ENCODE data around the gene MAGED2.
"Not testable (repeated sequence)": the region's sequence is repeated elsewhere in the genome, so short reads cannot be mapped to it uniquely, and the experiment has no call there.

The MAGED2 gene, protein sequence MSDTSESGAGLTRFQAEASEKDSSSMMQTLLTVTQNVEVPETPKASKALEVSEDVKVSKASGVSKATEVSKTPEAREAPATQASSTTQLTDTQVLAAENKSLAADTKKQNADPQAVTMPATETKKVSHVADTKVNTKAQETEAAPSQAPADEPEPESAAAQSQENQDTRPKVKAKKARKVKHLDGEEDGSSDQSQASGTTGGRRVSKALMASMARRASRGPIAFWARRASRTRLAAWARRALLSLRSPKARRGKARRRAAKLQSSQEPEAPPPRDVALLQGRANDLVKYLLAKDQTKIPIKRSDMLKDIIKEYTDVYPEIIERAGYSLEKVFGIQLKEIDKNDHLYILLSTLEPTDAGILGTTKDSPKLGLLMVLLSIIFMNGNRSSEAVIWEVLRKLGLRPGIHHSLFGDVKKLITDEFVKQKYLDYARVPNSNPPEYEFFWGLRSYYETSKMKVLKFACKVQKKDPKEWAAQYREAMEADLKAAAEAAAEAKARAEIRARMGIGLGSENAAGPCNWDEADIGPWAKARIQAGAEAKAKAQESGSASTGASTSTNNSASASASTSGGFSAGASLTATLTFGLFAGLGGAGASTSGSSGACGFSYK

DNA sequence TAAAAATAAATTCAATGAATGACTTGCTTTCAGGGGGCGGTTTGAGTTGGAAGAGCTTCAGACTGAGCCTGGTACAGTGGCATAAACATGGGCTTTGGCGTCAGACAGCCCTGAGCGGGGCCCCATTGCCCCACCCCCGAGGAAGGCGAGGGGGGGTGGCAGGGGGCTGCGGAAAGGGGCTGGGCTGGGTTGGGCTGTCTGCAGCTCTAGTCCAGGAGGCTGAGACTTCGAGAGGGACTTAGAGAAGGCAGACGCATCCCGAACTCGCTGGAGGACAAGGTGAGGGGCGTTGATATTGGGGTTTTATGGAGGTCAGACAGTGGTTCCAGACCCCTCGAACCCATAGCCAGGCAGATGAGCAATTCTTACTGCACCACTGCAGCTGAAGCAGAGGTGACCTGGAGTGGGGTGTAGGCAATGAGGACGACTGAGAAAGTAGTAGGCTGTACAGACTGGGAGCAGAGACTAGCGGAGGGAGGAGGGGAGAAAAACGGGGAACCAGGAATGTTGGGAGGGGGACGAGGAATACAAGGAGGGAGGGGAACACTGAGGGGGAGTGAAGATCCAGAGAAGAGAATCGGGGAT lies at the start of gene MAGED2:
Gene MAGED2 (plus strand): TSS at position 222 of the 585 bp plus-strand sequence. CDS start 1,587 bp downstream, outside the sequence.
- no peak for FAIRE-seq

DNA sequence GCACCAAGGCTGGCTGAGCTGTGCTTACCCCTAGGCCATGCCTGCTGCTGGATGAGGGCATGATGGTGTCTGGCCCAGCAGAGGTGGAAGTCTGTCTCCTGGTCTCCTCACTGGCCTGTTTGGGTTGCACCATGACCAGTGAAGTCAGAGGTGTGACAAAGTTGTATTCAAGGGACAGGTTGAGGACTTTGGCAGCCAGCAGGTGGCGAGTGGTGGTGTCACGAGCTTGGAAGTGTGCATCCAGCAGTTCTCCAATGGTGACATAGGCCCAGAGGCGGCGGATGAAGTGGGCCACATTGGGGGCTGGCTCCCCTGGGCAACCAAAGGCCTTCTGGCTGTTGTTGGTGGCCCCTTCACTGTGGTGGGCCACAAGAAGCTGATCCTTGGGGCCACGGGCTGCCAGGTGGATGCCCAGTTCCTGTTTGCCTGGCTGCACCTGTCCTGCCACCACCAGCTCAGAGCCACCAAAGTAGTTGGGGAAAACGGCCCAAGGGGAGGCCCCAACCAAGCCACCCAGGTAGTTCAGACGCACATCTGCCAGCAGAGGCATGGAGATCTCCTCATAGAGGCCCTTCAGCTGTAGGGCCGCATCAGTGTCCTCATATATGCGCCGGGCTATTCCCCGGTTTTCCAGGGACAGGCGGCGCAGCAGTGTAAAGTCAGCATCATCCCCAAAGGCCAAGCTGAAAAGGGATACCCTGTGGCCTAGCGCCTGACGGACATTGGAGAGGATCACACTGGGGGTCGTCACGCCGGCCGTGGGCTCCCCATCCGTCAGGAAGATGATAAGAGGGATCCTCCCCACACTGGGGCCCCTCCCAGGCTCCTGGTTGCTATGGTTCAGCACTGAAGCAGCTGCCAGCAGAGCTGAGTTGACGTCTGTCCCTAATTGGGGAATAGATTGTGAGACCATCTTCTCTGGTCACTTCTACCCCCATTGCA lies 49.2 kb upstream of the MAGED2 start:
- no peak for FAIRE-seq

DNA sequence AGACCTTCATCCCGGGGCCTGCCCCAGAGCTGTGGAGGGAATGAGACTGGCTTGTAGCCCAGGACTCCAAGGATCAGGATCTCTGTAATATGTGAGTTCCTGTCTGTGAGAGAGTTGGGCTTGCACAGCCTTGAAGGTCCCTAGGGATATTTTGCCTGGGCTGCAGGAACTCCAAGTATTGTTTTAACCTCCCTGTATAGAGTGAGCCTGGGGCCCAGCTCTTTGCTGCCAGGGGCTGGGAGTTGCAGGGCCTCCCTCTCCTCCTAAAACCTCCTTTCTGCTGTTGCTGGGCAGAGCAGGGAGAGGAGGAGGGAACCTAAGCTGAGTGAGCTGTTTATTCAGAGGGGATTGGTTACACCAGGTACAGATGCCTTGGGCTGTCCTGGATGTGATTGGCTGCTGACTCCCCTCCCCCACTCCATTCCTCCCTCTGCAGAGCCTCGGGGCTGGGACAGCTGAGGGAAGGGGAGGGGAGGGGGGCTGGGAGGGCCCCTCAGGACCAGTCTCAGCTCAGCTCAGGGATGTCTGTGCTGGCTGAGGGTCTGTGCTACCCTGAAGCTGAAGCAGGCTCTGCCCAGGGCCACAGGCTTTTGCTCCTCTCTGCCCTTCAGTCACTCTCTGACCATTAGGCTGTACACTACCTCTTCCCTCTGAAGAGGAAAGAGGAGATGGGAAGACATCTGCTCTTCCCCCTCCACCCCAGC lies 33.0 kb upstream of the MAGED2 start:
- FAIRE-seq: peak; percentile 93

DNA sequence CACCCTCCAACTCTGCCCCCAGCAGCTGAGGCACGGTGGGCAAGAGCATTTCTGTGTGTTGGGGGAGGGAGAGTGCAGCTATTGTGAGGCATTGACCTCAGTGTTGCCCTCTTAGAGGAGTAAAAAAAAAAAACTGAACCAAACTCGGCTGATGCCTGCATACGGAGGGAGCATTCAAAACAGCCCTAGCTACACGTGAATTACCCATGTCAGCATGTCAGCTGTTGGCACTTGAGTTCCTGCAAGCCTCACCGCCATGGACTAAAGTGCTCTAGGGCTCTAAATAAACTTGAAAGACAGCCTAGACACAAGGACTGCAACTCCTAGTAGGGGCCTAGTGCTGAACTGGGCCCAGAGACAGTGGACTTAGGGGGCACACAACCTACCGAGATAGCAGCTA lies 31.5 kb upstream of the MAGED2 start:
- no peak for FAIRE-seq

DNA sequence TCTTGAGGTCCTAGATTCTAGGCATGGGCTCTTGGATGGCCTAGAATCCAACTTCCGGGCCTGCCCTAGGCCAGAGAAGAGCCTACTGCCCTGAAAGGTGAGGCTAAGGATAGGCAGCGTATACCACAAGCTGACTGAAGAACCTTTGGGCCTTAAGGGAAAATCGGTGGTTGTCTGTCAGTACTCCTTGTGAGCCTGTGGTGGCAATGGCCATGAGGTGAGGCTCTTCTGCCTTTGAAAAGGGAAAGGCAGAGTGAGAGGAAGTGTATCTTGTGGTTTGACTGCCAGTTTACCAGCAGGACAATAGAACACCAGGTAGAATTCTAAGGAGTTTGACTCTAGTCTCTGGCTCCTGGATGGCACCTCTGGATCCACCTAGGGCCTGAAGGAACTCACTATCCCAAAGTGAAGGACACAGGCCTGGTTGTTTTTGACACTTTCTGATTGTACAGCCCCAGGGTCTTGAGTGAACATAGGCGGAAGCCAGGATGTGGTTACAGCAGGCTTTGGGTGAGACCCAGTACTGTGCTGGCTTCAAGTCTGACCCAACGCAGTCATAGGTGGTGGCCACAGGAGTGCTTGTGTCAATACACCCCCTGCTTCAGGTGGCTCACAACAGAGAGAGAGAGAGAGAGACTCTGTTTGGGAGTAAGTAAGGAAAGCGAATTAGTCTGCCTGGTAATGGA lies 30.4 kb upstream of the MAGED2 start:
- FAIRE-seq: no peak

DNA sequence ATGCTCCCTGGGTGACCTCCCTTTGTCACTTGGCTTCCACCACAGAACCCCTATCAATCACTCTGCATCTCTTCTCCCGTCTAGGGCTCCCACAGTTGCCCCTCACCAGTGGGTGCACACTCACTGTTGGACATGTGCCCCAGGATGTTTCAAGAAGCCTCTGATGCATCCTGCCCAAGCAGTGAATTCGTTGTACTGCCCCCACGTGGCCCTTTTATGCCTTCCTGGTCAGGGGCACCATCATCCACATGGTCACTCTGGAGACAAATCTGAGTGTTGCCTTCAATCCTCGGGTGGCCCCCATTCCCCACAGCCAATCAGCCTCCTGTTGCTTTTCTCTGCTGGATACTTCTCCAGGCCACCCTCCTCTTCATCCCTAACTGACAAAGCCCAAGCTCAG lies 21.6 kb upstream of the MAGED2 start:
- no peak for FAIRE-seq

DNA sequence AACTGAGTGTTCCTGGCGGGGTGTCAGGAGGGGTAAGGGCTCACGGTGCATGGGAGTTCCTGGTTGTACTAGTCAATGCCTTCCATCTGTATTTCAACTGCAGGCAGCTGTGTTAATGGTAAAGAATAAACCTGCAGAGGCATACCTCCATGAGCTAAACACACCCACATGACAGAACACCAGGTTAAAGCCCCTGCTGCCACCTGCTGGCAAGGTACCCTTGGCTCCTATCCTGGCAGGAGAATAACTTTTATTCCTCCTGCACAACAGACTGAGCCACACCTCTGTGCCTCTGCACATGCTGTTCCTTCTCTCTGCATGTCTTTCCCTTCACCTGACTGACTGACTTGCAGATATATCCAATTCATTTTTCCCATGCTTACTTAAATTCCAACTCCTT lies 20.6 kb upstream of the MAGED2 start:
- FAIRE-seq: no peak

DNA sequence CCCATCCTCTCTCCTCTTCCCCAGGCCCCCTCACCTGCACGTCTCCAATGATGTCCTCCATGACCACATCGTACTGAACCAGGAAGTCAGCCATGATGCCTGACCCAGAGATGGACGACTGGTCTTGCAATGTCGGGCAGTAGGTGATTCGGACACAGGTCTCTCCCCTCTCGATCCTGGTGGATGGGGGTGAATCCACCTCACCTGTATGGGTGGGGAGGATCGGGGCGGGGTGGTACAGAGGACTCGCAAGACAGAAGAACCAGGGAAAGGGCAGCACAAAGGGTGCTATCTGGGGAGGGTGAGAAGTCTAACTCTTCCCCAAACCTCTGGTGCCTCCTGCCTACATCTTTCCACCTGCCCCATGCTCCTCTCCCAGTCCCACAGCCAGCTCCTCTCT lies 19.1 kb upstream of the MAGED2 start:
- FAIRE-seq: no peak

DNA sequence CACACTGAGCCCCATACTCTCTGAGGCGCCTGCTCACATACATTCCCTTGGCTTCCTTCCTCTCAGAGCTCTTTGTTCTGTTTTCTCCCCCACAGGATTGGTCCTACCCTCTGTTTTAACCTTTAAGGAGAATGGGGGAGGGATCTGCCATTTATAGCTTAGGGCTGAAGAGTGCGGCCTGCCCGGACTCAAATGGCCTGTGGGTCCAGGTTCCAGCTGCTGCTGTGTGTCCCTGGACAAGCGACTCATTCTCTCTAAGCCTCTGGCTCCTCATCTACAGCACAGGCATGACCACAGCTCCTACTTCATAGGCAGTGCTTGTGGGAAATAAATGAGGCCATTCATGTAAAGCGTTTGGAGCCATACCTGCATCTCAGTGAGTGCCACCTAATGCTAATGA lies 18.1 kb upstream of the MAGED2 start:
- not testable (repeated sequence) for FAIRE-seq

DNA sequence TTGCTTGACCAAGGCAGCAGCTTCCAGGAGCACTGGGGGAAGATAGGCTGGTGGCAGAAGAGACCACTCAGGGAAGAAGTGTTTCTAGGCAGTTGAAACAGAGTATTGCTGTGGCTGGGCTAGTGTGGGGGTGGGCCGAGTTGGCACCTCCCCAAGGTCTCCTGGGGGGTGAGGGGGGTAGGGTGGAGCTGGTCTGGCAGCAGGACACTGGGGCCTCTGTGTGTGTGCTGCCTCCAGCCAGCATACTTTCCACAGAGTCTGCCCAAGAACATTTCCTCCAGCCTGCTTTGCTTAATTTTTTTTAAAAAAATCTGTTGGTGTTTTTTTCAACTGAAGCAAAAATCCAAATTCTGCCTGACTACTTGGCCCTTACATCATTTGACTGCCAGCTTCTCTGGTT lies 13.5 kb upstream of the MAGED2 start:
- no peak for FAIRE-seq

DNA sequence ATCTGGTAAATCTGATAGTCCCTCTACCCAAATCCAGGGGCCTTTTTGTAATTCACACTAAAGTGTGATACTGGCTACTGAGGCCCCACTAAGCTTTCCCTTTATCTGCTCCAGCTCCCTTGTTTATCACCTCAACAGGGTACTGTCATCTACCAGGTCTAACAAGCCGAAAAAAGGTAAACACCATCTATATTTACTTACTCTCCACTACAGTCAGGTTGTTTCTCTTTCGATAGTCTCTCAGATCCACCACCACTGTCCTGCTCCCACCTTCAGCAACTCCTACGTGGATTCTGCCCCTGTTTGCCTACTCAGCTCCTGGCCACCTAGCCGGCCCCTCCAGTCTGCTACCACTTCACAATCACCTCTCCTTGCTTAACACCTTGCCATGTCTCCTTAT lies 12.8 kb upstream of the MAGED2 start:
- FAIRE-seq: no peak

DNA sequence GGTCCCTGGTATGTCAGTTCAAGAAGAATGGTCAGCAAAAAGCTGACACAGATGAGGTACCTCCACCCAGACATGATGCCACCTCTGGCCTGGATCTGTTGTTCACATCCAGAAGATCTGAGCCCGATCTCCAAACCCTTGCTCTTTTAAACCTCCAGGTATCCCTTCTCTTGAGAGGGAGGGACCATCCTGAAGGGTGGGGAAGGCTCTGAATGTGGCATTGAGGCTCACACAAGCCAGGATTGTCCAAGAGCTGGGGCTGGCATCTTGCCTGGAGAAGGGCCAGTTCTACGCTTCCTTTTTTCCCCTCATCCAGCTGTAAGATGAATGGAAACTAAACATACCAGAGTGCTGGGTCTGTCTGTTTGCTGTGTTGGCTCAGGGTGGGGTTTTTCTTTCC lies 9.4 kb upstream of the MAGED2 start, which contains the start of gene ITIH6:
Gene ITIH6 (minus strand): TSS at position 119 of the 400 bp plus-strand sequence. CDS start 45 bp downstream, at position 74.
- FAIRE-seq: no peak

DNA sequence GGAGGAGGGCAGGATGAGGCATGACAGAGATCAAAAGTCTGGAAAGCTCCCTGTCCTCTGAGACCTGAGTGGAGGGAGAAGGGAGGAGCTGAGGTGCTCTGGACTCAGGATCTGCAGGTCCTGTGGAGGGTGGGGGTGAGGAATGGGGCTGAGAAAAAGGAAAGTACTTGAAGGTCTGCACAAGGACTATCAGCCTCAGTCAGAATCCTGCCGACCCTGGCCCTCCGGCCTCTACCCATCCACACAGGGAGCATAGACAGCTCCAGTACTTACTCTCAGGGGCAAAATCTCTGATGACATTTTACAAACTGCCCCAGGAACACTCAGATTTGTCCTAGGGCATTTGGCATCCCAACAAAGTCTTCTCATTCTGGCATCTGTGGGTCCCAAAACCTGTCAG lies 8.5 kb upstream of the MAGED2 start:
- FAIRE-seq: no peak

DNA sequence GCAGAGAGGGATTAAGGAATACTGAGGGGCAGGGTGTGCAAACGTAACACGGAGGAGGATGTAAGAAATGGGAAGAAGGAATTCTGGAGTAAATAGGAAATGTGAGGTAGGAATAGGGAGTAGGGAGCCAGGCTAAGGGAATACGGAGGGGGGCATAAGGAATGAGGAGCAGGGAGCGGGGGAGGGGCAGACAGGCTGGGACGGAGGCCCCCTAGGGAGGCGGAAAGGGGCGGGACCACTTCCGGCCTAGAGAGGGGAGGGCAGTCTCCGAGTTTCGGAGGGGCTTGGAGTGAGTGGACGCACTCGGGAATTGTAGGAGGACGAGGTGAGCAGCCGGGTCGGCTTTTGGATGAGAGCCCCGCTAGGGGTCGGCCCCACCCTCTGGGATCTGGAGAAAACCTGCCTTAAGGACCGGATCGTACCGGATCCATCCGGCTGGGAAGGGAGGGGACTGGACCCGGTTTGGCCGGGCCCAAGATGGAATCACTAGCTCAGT lies 612 bp downstream of the MAGED2 start:
- FAIRE-seq: no peak

DNA sequence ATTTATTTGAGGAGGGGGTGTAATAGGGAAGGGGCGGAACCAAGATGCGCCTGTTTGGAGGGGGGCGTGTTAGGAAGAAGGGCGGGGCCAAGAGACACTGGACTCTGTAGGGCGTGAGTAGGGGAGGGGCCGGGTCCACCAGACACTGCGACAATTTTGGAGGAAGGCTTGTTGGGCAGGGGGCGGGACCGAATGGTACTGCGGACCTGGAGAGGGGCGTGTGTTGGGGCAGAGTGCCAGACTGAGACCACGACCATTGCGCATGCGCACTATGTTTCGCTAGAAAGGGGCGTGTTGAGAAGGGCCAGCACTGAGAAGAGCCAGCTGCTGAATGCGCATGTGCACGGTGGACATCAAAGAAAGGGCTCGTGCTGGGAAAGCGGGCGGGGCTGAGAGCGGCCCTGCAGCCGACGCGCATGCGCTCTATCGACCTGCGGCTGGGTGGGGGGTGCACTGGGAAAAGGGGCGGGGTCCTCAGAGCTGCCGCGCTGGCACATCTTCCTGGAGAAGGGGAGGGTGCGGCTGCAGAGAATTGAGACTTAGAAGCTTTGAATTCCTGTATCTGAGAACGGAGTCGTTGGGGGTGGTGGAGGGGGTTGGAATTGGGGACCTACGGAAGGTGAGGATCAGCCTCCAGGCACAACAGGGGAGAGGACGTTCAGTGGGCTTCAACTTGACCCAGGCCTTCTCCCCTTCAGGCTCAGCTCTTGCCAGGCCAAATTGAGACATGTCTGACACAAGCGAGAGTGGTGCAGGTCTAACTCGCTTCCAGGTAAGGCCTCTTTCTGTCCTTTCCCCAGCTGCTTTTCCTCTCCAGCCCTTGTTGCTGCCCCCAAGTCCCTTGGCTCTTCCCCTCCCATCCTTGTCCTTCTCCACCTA lies 1.3 kb downstream of the MAGED2 start:
- FAIRE-seq: peak; percentile 80

DNA sequence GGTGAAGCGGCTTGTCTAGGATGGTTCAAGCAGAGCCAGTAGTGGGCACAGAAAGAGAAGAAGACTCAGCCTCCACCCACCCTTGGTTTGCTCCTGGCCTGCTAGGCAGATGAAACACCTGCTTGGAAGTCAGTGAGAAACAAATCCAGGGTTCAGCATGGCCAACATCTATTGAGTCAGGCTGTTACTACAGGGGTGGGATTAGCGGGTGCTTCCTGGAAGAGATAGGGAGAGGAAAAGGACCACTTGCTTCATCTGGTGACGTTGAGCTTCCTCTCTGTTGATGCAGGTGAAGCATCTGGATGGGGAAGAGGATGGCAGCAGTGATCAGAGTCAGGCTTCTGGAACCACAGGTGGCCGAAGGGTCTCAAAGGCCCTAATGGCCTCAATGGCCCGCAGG lies 3.0 kb downstream of the MAGED2 start:
- FAIRE-seq: no peak

DNA sequence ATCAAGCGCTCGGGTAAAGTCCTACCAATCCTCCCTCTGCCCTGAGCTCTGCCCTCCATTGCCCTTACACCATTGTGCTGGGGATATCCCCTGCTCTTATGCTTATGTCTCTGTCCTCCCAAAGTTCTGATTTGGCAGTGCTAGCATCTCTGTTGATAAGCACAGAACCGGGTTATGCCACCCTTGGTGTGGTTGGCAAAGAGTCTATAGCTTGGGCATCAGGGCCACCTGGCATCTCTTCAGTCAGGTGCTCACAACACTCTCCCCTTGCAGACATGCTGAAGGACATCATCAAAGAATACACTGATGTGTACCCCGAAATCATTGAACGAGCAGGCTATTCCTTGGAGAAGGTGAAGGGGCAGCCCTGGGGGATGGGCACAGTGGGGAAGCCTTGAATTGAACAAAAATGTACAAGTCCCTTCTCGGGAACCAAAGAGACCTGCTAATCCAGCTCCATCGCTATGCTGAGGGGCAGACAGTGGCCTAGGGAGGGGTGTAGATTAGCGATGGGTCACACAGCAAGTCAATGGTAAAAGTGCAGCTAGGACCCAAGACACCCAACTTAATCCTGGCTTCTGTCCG lies 3.8 kb downstream of the MAGED2 start:
- FAIRE-seq: no peak

DNA sequence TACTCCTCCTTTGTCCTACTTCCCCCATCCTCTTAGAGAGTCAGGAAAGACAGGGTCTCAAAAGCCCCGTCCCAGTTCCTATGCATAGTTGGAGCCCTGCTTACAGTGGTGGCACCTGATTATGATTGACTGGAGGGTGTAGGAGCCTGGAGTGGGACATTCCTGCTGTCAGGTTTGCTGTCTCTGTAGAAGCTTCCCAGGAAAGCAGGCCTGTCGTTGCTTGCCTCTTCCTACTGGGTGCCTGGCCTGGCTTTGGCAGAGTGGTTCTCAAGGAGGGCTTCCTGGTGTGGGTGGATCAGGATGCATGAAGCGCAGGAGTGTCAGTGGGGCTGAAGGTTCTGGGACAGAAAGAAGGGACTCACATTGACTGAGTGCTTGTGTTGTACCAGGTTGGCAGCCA lies 4.8 kb downstream of the MAGED2 start:
- FAIRE-seq: no peak

DNA sequence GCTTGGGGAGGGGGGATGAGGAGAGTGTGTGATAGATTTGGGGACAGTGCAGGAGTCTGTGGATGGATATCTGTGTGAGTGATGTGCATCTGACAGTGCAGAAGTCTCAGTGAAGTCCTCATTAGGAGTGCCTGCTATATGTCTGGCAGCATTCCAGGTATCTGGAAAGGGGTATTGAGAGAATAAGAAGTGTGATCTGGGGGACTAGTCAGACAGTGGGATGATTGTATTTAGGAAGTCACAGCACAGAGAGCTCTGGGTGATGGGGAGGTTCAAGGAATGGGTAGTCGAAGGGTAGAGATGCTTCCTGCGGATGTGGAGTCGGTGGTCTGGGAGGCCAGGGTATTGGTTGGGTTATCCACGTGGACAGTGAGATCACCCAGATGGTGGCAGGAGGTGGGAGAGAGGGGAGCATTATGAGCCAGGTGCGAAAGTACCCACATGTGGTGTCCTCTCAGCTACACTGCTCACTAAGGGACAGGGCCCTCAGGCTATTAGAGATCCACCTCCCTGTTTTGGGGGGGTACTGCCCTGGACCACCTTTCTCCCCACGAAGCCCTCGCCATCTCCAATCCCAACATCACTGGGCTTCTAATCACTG lies 9.8 kb downstream of the MAGED2 start:
- no peak for FAIRE-seq
